Erythroblast (primary cell): ENCODE data around the gene SCAF4.

Experiments used
- GATA1 ChIP-seq: IDR thresholded peaks from 2 replicates; pipeline ENCODE4 v1.6.1; 2011; ENCODE audit warnings: low read depth, mild to moderate bottlenecking, control low read depth, low read length, moderate library complexity
- POLR2A ChIP-seq: IDR thresholded peaks from 2 replicates; pipeline ENCODE4 v1.6.1; 2011; ENCODE audit warnings: mild to moderate bottlenecking, low read length

DNA sequence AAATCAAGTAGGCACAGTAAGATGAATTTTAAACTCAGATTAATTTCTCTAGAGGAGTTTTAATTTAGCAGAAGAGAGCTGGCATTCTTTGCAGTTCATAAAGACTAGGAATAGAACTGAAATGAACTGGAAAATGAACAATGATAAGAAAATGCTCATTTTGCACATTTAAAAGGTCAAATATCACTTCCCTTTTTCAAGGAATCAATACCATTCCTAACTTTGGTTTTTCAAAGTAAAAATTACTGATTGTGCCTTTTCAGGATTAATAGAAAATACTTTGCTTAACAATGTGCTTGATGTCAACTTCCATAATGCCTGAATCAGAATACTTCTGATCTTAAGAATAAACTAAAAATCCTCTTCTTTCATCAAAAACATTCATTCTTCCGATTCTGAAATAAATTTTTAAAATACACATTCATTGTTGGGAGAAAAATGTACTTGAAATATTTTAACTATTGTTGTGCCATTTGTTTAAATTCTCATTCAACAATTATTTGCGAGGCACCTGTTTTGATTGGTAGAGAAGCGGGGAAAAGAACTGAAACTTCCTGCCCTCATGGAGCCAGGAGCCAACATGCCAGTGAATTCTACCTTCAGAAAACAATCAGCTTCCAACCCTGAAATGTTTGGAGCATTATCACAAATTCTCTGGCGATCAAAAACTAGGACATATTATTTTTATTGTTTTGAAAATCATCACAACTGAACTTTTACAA, 2.1 kb downstream of the SCAF4 start:
- TF ChIP-seq POLR2A (no peak), GATA1 (no peak)
